ENCODE measurements around the gene TNS1. TPM values are rescaled to one million over a fixed set of nuclear protein-coding genes. Genes with fewer than 3 reads are reported as not detected.
A peak's percentile ranks its signal among the peaks of the same experiment; 100 is the strongest.

The TNS1 gene
- total RNA-seq, 1 experiment from 2014 or later: 6.2 TPM

- CTCF ChIA-PET: interaction anchor here (0.6 to 1.1 kb wide), 2 partner anchors 85 to 469 kb away, joined by 3 read pairs; no protein-coding TSS in a partner anchor
Measured at GRCh38 chr2:217909156-217909820, 93.5 kb downstream of the TNS1 start.

GRCh38 chr2:217908544-217908943 is 94.3 kb downstream of the TNS1 start:
- Histone ChIP-seq H4K20me1 (ENCODE audit: insufficient read depth) (no peaks in the 10 kb centered on the region), H2AFZ (ENCODE audit: low read depth, low read length, poor library complexity, severe bottlenecking) (no peak overlapping the region), H3K9ac (ENCODE audit: low read length) (no peak overlapping the region), H3K79me2 (ENCODE audit: insufficient read depth, low read length) (no peaks in the 10 kb centered on the region), H3K27ac (ENCODE audit: low read depth, low read length) (no peak overlapping the region), H3K4me3 (replicated peaks in 1 of 2; ENCODE audit: low read depth in 1 of 2, low read length in 2 of 2) (no peak overlapping the region), H3K9me3 (ENCODE audit: control insufficient read depth in 1 of 2, insufficient read depth in 1 of 2, low read depth in 1 of 2, low read length in 2 of 2) (no peaks in the 10 kb centered on the region), H3K27me3 (ENCODE audit: insufficient read depth, low read length) (no peaks in the 10 kb centered on the region), H3K4me1 (ENCODE audit: control insufficient read depth in 1 of 2, insufficient read depth in 2 of 2, low read length in 2 of 2) (no peaks in the 10 kb centered on the region), H3K4me2 (ENCODE audit: low read length) (no peak overlapping the region), H3K9me2 (ENCODE audit: insufficient read depth) (no peaks in the 10 kb centered on the region), H3K36me3 (ENCODE audit: control insufficient read depth in 1 of 2, insufficient read depth in 2 of 2, low read length in 2 of 2) (no peaks in the 10 kb centered on the region)
- no peak for ATAC-seq
- intact Hi-C loops (cut with micrococcal nuclease): no loop called here
- ChIA-PET CTCF (no interaction called here), RAD21 (ENCODE audit: low non-redundant PET in 1 of 2, low total read pairs in 2 of 2, uncharacterized antibody in 2 of 2, unreplicated experiment in 2 of 2) (no interaction called here), POLR2A (no interaction called here)
- TF ChIP-seq SIN3A (IDR thresholded peaks at IDR 0.05; ENCODE audit: low read depth) (no peak), ZNF274 (IDR thresholded peaks at IDR 0.05; ENCODE audit: low read depth, low read length) (no peak)
- DNase-seq (ENCODE audit: low read depth, low spot score): no peak
- BruUV-seq (replicated peaks): no TSS peak

More at GRCh38 chr2:217909156-217909820, 93.5 kb downstream of the TNS1 start:
- ATAC-seq (peak; percentile 57; the same call in 1 of the 2 replicates), DNase-seq (ENCODE audit: low read depth, low spot score) (no peak)
- no peak overlapping the region for H3K9ac ChIP-seq (ENCODE audit: low read length)
- TF ChIP-seq POLR2A (IDR thresholded peaks at IDR 0.05; ENCODE audit: borderline replicate concordance, extremely low read depth, insufficient read depth, insufficient read length): no peak
- 0 out of 6 replicates have a peak, but pooled peaks of 2 of the 3 experiments have one; percentile 16 to 18 for TF ChIP-seq CTCF (IDR thresholded peaks at IDR 0.05 in 2 of 3, conservative IDR thresholded peaks at IDR 0.05 in 1 of 3; ENCODE audit: borderline replicate concordance in 1 of 3, insufficient read depth in 1 of 3, low read depth in 2 of 3, low read length in 2 of 3)
- no peaks in the 10 kb centered on the region for H3K27me3 ChIP-seq (ENCODE audit: insufficient read depth, low read length)
- H2AFZ ChIP-seq (ENCODE audit: low read depth, low read length, poor library complexity, severe bottlenecking): no peak overlapping the region
- BruUV-seq (replicated peaks): no TSS peak
- no peak overlapping the region for H3K4me3 ChIP-seq (replicated peaks in 1 of 2; ENCODE audit: low read depth in 1 of 2, low read length in 2 of 2)
- H3K27ac ChIP-seq (ENCODE audit: low read depth, low read length): no peak overlapping the region
- RAD21 ChIA-PET (ENCODE audit: low non-redundant PET in 1 of 2, low total read pairs in 2 of 2, uncharacterized antibody in 2 of 2, unreplicated experiment in 2 of 2): no interaction called here
- intact Hi-C loops (cut with micrococcal nuclease): no loop called here
- H3K4me2 ChIP-seq (ENCODE audit: low read length): no peak overlapping the region
- H3K9me3 ChIP-seq (ENCODE audit: control insufficient read depth in 1 of 2, insufficient read depth in 1 of 2, low read depth in 1 of 2, low read length in 2 of 2): no peaks in the 10 kb centered on the region
- no peaks in the 10 kb centered on the region for H3K4me1 ChIP-seq (ENCODE audit: control insufficient read depth in 1 of 2, insufficient read depth in 2 of 2, low read length in 2 of 2)
- no peaks in the 10 kb centered on the region for H4K20me1 ChIP-seq (ENCODE audit: insufficient read depth)
- H3K79me2 ChIP-seq (ENCODE audit: insufficient read depth, low read length): no peaks in the 10 kb centered on the region
- no peaks in the 10 kb centered on the region for H3K36me3 ChIP-seq (ENCODE audit: control insufficient read depth in 1 of 2, insufficient read depth in 2 of 2, low read length in 2 of 2)
- H3K9me2 ChIP-seq (ENCODE audit: insufficient read depth): no peaks in the 10 kb centered on the region
- POLR2A ChIA-PET: no interaction called here

Data from HCT116 (cell line).